ENCODE results near the gene PSMD3.

The PSMD3 gene

DNA sequence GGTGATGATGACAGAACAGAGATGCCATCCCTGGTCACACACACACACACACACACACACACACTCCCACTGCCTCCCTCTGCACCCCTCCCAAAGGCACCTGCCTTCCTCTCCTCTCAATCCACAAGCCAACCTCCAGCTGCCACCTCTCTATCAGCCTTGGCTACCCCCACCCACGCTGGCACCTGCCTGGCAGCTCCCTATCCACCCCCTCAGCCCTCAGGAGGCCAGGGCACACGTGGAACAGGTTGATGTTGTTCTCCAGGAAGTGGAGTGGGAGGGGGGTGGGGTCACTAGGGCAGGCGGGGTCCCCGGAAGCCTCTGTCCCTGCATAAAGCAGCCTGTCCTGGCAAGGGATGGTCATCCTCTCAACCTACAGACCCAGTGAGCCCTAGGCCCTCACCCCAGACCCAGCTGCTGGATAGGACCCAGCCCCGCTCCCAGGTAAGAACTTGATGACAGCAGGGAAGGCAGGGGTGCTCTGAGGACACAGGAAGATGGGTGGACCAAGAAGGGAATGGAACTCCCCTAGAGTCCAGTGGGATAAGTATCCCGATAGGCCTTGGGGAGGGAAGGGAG, 17.9 kb upstream of the PSMD3 start, which contains the start of gene GSDMA:
Gene GSDMA, plus strand, starts transcription at position 363 of the 579 bp plus-strand sequence. CDS start 2,684 bp downstream, outside the sequence.
- DNase-seq: no peak

DNA sequence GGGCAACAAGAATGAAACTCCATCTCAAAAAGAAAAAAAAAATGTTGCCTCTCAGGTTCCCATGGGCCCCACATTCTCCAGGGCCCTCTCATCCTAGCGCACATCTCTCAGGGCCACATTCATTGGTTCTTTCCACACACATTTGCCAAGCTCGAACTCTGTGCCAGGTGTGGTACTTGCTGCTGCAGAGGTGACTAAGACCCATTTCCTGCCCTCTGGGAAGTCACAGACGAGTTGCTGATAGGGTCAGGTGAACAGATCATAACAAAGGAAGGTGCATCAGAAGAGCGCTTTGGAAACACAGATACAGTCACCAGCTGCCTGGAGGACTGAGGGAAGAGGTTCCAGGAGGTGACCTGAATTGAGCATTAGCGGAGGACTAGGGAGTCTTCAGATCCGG, 16.8 kb upstream of the PSMD3 start:
- DNase-seq: peak; percentile 11

DNA sequence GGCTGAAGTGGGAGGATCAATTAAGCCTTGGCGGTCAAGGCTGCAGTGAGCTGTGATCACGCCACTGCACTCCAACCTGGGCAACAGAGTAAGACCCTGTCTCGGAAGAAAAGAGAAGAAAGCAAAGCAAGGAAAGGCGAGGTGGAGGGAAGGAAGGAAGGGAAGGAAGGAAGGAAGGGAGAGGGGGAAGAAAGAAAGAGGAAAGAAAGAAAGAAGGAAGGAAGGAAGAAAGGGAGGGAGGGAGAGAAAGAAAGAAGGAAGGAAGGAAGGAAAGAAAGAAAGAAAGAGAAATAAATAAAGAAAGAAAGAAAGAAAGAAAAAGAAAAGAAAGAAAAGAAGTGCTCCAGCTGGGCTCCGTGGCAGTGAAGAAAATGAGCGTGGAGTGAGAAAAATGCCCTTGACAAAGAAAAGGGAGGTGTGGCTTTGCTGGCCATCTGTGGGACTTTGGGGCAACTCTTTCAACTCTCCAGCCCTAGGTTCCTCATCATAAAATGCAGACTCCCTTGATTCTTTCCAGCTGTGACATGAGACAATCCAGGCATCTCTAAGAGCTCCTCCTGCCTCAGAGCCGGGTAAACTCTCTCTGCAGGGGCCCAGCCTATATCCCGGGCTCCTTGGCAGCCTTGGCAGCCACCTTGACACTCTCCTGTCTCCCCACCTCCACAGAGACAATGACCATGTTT, 15.4 kb upstream of the PSMD3 start:
- DNase-seq: no peak

DNA sequence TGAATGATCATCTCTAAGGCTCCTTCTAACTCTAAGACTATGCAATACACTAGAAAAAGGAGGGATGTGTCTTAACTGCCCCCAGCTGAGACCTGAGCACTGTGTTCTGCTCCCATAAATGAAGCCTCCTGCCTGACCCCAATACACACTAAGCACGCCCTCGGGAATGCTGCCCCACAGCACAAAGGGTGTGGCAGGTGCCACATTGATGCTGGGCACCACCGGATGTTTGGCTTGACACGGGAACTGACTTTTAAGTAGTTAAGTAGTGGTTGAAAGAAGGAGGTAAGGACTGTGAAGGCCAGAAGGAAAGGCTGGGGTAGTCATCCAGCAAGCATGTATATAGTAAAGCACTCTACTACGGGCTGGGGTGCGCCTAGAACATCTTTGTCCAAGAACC, 13.8 kb upstream of the PSMD3 start:
- no peak for DNase-seq

DNA sequence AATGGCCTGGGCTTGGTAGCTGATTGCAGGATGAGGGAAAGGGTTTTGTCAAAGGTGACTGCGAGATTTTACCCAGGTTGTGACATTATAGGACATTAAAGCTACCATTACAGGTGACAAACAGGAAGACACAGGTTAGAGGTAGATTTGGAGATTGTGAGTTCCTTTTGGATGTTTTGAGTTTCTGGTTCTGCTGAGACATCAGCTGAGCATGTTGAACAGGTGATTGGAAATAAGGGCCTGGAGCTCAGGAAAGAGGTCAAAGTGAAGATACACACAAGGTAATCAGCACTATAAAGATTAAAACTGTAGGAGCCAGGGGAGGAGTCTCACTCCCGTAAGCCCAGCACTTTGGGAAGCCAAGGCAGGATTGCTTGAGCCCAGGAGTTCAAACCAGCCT, 11.8 kb upstream of the PSMD3 start:
- DNase-seq: no peak

DNA sequence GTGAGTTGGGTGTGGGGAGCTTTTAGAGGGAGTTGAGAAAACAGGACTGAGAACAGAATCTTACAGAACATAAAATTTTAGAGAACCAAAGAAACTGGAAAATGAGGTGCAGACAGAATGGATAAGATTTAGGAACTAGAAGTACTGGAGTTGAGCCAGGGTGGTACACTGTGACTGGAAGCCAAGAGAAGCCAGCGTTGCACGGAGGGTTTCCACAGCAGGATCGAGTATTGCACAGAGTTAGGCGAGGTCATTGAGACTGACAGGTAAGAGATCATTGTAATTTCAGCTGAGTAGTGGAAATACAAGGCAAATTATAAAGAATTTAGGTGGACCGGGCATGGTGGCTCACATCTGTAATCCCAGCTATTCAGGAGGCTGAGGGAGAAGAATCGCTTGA, 11.2 kb upstream of the PSMD3 start:
- DNase-seq: no peak

DNA sequence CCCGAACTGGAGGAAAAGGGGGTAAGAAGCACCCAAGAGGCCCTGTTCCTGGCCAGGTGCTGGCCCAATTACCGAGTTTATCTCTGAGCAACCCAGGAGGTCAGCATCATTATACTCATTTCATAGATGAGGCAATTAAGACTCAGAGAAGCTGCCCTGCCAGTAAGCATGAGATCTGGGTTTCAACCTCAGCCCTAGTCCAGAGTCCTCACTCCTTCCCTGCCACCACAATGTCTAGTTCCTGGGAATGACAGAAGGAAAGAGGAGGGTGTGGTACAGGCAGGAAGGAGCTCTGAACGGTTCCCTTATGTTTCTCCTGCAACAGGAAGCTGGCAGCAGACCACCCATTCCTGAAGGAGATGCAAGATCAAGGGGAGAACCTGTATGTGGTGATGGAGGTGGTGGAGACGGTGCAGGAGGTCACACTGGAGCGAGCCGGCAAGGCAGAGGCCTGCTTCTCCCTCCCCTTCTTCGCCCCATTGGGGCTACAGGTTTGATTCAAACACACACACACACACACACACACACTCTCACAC, 10.4 kb upstream of the PSMD3 start:
- DNase-seq: no peak

DNA sequence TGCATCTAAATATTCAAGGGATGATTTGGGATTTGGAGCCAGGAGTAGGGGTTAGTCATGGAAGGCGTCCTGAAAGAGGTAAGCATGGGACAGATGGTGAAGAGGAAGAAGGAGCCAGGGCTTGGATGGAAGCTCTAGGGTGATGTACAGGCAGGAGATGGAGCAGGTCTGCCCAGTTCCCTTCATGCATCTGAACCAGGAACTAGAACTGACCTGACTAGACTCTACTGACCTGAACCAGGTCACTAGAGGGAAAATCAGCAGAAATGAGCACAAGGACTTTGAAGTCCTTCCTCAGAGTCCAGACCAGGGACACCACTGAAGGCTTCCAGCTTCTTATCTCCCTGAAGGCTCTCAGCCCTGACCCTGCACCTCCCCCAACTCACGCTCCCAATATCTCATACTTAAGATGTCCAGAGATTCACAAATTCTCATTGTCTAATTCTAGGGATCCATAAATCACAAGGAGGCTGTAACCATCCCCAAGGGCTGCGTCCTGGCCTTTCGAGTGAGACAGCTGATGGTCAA, 9.5 kb upstream of the PSMD3 start:
- DNase-seq: no peak

DNA sequence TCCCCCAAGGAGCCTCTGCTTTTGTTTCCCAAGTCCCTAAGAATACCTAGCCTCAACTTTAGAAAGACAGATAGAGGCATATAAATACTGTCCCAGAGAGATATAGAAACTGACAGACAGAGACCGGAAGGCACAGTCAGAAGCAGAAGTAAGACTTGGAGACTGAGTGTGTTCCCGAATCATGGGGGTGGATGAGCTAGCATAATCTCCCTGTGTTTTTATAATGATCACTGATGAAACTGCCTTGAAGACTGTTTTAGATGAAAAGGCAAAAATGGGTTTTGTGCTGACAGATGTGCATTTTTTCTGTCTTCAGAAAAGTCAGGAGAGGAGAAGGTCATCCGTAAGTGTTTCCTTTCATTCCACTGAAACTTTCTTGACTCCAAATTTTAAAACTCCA, 8.3 kb upstream of the PSMD3 start:
- no peak for DNase-seq

DNA sequence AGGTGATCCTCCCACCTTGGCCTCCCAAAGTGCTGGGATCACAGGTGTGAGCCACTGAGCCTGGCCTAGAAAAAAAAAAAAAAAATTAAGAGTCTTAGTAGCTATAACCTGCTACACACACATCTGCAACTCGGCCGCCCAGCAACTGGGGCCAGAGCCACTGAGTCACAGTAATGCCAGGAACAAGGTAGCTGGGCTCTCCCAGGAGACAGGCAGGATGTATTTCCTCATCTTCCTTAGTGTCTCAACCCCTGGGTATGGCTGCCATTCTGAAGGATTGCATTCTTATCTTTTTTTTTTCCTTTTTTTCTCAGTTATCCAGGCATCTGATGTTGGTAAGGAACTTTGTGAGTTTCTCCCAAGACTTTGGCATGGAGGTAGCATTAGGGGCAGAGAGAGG, 7.1 kb upstream of the PSMD3 start:
- no peak for DNase-seq

DNA sequence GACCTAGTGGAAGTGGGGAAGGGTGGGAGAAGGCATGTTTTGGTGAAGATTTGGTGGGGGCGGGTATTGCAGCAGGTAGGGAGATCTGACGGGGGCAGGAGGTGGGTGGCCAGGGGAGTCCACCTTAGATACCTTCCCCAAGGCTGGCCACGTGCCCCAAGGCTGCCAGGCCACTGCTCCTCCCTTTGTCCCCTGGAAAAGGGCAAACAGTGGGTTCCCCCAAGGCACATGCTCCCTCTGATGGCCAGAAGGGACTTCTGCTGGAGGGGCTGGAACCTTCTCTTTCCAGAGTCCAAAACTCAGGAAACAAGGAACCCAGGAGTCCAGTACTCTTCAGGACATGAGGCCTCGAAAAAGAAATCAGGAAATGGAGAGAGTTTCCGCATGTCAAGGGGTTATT, 6.2 kb upstream of the PSMD3 start:
- DNase-seq: no peak

DNA sequence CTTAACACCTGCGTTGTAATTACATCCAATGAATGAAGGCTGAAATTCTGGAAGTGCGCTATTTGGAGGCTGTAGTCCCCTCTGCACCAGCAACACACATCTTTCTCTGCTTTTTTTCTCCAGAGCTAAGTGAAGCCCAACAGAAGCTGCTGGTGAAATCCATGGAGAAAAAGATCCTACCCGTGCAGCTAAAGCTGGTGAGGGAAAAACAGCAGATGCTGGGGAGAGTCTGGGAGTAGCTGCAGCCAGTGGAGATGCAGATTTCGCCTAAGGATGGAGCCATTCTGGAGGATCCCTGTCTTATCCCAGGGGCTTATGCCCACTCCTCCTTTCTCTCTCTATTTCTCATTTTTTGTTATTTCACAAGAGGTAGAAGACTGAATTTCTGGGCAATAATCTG, 4.8 kb upstream of the PSMD3 start:
- no peak for DNase-seq

DNA sequence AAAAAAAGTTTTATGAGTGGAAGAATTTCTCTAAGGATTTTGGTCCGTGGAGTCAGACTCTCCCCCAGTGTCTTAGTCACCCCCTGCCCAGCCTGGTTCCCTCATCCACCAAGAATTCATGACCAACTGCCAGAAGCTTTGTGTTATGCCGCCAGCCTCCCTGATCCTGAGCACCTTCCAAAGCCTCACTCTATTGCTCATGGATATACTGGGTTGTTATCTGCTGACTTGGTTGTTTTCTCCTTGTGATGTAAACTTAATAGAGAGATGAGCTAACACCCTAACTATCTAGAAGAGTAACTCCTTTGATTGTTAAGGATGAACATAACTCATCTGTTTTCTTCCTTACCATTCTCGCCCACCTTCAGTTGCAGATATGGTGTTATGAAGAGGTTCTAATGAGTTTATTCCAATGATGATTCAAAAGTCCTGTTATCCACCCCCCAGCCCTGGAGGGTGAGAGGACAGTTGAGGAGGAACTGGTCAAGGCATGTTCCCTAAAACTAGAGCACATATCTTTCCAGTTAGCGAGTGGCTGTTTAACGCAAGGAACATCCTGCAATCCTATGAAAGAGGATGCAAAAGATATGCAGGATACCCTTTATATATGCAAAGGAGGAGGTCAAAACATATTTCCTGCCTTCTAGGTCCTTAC, 1.5 kb upstream of the PSMD3 start:
- no peak for DNase-seq

DNA sequence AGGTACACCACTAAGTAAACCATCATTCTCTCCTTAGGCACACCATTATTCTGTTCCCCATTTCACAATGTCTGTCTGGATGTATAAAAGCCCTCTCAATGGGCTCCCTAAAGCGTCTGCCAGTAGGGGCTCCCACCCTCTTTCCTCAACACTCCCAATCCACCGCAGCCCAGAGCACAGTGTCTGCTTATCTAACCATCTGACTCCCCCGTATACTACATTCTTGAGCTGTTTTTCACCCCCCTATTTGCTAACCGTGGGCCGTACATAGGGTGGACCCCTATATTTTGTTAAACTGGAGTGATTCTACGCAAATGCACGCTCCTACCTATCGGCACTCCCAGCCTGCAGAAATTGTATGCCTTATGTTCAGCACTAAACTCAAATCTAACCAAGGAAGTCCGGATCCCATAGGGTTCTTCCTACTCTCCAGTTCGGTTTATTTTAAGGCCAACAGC, 685 bp upstream of the PSMD3 start:
- peak; percentile 23 for DNase-seq

DNA sequence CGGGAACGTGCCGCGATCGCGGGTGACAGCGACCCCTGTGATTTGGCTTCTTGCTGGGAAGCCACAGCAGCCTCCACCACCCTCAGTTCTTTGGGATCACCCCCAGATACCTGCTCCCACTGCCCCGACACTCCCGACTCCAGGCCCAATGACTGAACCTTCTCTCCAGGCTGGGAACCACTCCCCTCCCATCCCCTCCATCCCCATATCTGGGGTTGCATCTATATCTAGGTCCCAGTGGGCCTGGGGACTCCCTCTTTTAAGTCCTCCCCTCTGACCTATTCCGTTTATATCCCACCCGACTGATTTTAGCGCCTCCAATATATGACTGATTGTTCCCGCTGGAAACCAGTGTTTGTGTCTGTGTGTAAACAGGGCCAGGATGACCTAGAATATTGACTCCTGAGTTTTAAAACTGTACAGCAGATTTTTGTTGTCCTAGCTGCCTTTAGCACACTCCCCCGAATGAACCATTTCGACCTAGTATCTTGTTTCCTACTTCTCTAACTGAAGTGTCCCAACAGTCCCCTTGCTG, 667 bp downstream of the PSMD3 start:
- DNase-seq: no peak

DNA sequence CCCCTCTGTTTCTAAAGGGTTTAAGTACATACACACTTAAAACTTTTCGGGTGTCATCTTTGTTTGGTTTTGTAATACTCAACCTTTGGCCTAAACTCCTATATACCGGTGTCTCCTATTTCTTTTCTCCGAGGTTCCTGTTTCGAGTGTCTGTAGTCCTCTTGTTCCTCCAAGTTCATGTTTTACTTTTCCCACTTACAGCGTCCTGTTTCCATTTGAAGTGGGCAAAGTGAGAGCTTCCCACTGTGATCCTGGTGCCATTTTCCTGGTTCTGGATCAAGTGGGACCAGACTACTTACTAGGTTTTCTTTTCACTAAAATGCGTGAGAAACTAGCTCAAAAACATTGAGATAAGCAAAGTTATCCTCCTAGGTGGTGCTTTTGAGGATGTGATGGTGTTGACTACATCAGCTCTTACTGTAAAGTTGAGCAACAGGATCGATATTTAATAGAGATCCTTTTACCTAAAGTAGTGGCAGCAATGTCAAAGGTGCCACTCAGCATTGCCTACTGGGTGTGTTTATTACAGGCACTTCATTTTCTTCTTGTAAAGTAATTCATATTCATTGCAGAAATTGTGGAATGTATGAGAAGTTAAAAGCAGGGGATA, 1.3 kb downstream of the PSMD3 start:
- DNase-seq: no peak

DNA sequence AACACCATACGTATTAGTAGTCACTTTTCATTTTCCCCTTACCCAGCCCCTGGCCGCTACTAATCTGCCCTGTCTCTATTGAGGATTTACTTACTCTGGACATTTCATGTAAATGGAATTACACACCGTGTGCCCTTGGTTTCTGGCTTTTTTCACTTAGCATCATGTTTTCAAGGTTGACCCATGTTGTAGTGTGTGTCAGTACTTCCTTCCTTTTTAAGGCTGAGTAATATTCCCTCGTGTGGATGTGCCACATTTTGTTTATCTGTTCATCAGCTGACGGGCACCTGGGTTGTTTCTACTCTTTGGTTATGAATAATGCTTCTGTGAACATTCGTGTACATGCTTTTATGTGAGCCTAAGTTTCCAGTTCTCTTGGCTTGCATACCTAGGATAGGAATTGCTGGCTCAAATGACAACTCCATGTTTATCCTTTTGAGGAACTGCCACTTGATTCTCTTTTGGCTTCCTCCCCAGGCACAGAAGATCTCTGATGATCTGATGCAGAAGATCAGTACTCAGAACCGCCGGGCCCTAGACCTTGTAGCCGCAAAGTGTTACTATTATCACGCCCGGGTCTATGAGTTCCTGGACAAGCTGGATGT, 7.7 kb downstream of the PSMD3 start:
- DNase-seq: no peak

DNA sequence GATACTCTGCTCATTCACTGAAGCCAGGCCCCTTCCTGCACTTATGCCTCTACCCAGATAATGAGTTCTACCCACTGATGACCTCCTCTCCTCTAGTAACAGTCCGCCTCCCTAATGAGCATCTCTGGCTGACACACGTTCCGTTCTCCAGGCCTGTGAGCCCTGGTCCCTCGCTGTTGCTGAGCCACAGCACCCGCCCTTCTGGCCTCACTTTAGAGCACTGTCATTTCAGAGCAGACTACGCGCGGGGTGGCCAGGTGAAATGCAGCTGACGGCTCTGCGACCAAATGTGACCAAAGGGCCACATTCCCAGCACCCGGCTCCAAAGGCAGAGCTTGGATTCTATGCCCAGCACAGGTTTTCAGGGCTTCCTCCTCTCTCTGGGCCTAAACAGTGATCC, 13.8 kb downstream of the PSMD3 start:
- no peak for DNase-seq

DNA sequence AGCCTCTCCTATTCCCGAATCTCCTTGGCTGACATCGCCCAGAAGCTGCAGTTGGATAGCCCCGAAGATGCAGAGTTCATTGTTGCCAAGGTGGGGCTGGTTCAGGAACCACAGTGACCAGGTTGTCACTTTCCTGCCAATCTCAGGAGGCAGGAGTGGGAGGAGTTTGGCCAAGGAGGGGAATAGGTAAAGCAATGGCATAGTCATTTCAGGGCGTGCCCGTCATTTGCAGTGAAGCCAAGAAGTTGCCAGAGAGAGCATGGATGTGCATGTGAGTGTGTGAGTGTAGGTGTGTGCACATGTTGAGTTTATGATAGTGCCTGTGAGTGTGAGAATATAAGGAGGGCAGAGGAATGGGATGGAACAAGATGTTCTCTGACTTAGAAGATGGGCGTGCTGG, 14.8 kb downstream of the PSMD3 start:
- no peak for DNase-seq

DNA sequence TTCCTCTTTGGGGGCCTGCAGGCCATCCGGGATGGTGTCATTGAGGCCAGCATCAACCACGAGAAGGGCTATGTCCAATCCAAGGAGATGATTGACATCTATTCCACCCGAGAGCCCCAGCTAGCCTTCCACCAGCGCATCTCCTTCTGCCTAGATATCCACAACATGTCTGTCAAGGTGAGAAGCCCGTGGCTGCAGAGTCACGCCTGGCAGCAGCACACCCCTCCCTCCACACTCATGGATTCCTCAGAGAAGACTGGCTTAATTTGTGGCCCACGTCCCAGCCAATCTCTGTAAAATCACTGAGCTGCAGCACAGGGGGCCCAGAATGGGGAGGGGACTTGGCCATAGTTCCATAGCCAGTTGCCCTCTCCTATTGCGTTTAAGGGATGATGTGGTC, 15.6 kb downstream of the PSMD3 start:
- DNase-seq: no peak

DNA sequence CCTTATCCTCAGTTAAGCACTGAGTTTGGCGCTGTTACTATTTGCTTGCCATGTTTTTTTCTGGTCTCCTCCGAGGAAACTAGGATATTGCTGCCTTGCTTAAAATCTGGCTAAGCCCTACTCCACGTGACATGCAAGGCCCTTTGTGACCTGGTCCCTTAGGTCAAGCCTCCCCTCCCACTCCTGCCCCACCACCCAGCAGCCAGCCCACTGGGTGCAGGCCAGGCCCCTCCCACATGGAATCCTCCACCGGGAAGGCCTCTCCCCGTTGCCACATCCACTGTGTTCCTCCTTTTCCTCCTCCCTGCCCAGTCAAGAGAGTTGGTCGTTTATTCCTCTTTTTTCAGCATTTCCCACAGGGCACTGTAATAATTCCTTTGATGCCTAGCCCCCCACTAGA, 16.2 kb downstream of the PSMD3 start:
- no peak for DNase-seq

DNA sequence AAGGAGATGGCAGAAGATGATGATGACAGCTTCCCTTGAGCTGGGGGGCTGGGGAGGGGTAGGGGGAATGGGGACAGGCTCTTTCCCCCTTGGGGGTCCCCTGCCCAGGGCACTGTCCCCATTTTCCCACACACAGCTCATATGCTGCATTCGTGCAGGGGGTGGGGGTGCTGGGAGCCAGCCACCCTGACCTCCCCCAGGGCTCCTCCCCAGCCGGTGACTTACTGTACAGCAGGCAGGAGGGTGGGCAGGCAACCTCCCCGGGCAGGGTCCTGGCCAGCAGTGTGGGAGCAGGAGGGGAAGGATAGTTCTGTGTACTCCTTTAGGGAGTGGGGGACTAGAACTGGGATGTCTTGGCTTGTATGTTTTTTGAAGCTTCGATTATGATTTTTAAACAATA, 16.9 kb downstream of the PSMD3 start:
- DNase-seq: no peak

DNA sequence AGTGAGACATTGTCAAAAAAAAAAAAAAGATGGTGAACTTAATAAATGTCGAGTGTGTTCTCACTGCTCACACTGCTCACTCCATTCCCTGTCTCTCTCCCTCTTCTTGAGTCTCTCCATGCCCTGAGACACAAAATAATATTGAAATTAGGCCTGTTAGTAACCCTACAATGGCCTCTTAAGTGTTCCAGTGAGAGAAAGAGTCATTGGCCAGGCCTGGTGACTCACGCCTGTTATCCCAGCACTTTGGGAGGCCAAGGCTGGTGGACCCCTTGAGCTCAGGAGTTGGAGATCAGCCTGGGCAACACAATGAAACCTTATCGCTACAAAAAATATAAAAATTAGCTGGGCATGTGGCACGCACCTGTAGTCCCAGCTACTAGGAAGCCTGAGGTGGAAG, 18.5 kb downstream of the PSMD3 start:
- no peak for DNase-seq
